K562 (cell line): Measurements from ENCODE around the gene PLCB3. TPM values are rescaled to one million over a fixed set of nuclear protein-coding genes. Genes with fewer than 3 reads are reported as not detected.
A peak's percentile ranks its signal among the peaks of the same experiment; 100 is the strongest.

Source experiments
- ATAC-seq: fragments of 200-7000 bp; cut with Tn5 transposase; 3 replicates; pipeline ENCODE4 v1.9.1; 2020; ENCODE audit warnings: moderate library complexity
- BruUV-seq: library from RNA; stranded (reverse); fragments of 400-500 nt; replicated peaks from 2 replicates; lab custom pipeline; 2021; lab: Mats Ljungman, UMichigan
- CTCF ChIA-PET: fragments of 300-600 bp; formaldehyde crosslinking; extraction: SDS; loops from one replicate; lab custom pipeline; 2021; ENCODE audit warnings: low intra/inter-chr PET ratio; lab: Yijun Ruan, JAX
- POLR2A ChIA-PET: fragments of 300-600, 350-650 bp; sonication (Branson Sonifier 250); formaldehyde crosslinking; extraction: SDS; loops from one replicate; lab custom pipeline; 2021; ENCODE audit warnings: antibody characterized with exemption, inconsistent platforms; lab: Yijun Ruan, JAX
- DNase-seq, 4 experiments: peaks; one replicate each; pipeline versions ENCODE4 v3.0.0 to v3.0.0-alpha.2; 2011 to 2018; ENCODE audit warnings: low spot score in 3 of 4, mixed read lengths in 3 of 4; ENCODE audit errors: extremely low read depth in 1 of 4
- FAIRE-seq: peaks from 2 replicates; lab custom pipeline; 2011; peaks lifted over from hg19 to GRCh38; lab: Jason Lieb, UNC
- H2AFZ ChIP-seq: 2 replicates; pipeline ENCODE4 v1.6.0; 2011; ENCODE audit warnings: low read depth, low read length, control low read depth, inconsistent platforms
- H3K27ac ChIP-seq: fragments of 200-600 bp; 3 replicates; pipeline ENCODE4 v1.8.0; 2011; ENCODE audit warnings: low read depth, mild to moderate bottlenecking, control low read depth, inconsistent platforms, low read length, moderate library complexity, mixed read lengths; ENCODE audit errors: extremely low read depth
- H3K27me3 ChIP-seq, 2 experiments: fragments of 300-600 bp in 1 of 2; 2 replicates in 1 of 2; 3 replicates in 1 of 2; pipeline versions ENCODE4 v1.6.0 to v1.8.0; 2011; ENCODE audit warnings: inconsistent platforms in 2 of 2, low read length in 2 of 2, mild to moderate bottlenecking in 1 of 2, mixed read lengths in 1 of 2, moderate library complexity in 1 of 2; ENCODE audit not compliant: control insufficient read depth in 2 of 2, insufficient read depth in 2 of 2
- H3K36me3 ChIP-seq: fragments of 300-600 bp; 3 replicates; pipeline ENCODE4 v1.8.0; 2011; ENCODE audit warnings: mild to moderate bottlenecking, low read length, inconsistent platforms; ENCODE audit not compliant: control insufficient read depth, insufficient read depth
- H3K4me1 ChIP-seq, 2 experiments: fragments of 200-600 bp in 1 of 2; replicated peaks in 1 of 2; 2 replicates in 1 of 2; 3 replicates in 1 of 2; pipeline versions ENCODE4 v1.5.1 to v1.8.0; 2011; ENCODE audit warnings: inconsistent platforms in 2 of 2, low read length in 2 of 2, mild to moderate bottlenecking in 1 of 2, mixed read lengths in 1 of 2, moderate library complexity in 1 of 2; ENCODE audit not compliant: control insufficient read depth in 2 of 2, insufficient read depth in 2 of 2
- H3K4me2 ChIP-seq: 2 replicates; pipeline ENCODE4 v1.6.1; 2011; ENCODE audit warnings: low read length, control low read depth, inconsistent platforms, mixed read lengths; ENCODE audit not compliant: insufficient read depth
- H3K4me3 ChIP-seq: fragments of 200-600 bp; sonication (generic), shearing (Covaris generic); 2 replicates; pipeline ENCODE4 v1.5.1; 2016; ENCODE audit warnings: control low read depth, inconsistent platforms
- H3K79me2 ChIP-seq: fragments of 200-600 bp; 3 replicates; pipeline ENCODE4 v1.8.0; 2011; ENCODE audit warnings: low read length, inconsistent platforms; ENCODE audit not compliant: control insufficient read depth, insufficient read depth
- H3K9ac ChIP-seq, 2 experiments: 2 replicates each; pipeline versions ENCODE4 v1.6.0 to v1.6.1; 2011; ENCODE audit warnings: low read depth in 2 of 2, low read length in 2 of 2, control low read depth in 1 of 2, inconsistent platforms in 1 of 2, mild to moderate bottlenecking in 1 of 2, mixed read lengths in 1 of 2; ENCODE audit not compliant: insufficient read depth in 1 of 2
- H3K9me1 ChIP-seq: one replicate; pipeline ENCODE4 v1.6.0; 2011; ENCODE audit warnings: inconsistent platforms, mild to moderate bottlenecking, low read length, moderate library complexity; ENCODE audit not compliant: control insufficient read depth, insufficient read depth
- H3K9me3 ChIP-seq: replicated peaks from 2 replicates; pipeline ENCODE4 v1.5.1; 2011; ENCODE audit warnings: low read depth, low read length, inconsistent platforms; ENCODE audit not compliant: control insufficient read depth, insufficient read depth
- H4K20me1 ChIP-seq: replicated peaks from 2 replicates; pipeline ENCODE4 v1.6.1; 2011; ENCODE audit warnings: low read length, inconsistent platforms, mixed read lengths; ENCODE audit not compliant: control insufficient read depth, insufficient read depth
- CTCF ChIP-seq, 3 experiments: IDR thresholded peaks in 2 of 3; conservative IDR thresholded peaks in 1 of 3; 2 replicates each; pipeline ENCODE4 v1.5.1; 2011 to 2012; ENCODE audit warnings: low read length in 3 of 3, mild to moderate bottlenecking in 3 of 3, control low read depth in 2 of 3, improper control_type of control experiment in 1 of 3, inconsistent platforms in 1 of 3, low read depth in 1 of 3, mixed read lengths in 1 of 3, moderate library complexity in 1 of 3; ENCODE audit not compliant: insufficient read depth in 2 of 3
- ELF2 ChIP-seq: fragments of 250-450 bp; sonication (Bioruptor Pico); IDR thresholded peaks from 2 replicates; pipeline ENCODE4 v1.5.0; 2021; ENCODE audit warnings: mild to moderate bottlenecking
- GTF3C2 ChIP-seq: IDR thresholded peaks from 3 replicates; pipeline ENCODE4 v1.6.1; 2011; ENCODE audit warnings: borderline replicate concordance, mild to moderate bottlenecking, moderate library complexity; ENCODE audit not compliant: insufficient read length; ENCODE audit errors: extremely low read depth
- HNRNPLL ChIP-seq: fragments of 200-400 bp; formaldehyde crosslinking; IDR thresholded peaks from 2 replicates; pipeline ENCODE4 v1.6.1; 2017; ENCODE audit warnings: low read length, low read depth, mild to moderate bottlenecking; ENCODE audit not compliant: poor library complexity, severe bottlenecking
- PTTG1 ChIP-seq: fragments of 450-650 bp; IDR thresholded peaks from 2 replicates; pipeline ENCODE4 v1.6.1; 2016; ENCODE audit warnings: low read depth, mild to moderate bottlenecking, missing genetic modification characterization, missing compliant biosample characterization
- RAD21 ChIP-seq, 2 experiments: fragments of 250-450 bp in 1 of 2; fragments of 450-650 bp in 1 of 2; sonication (Bioruptor Pico) in 1 of 2; formaldehyde crosslinking in 1 of 2; IDR thresholded peaks in 1 of 2; conservative IDR thresholded peaks in 1 of 2; 2 replicates each; pipeline versions ENCODE4 v1.4.0 to v1.8.0; 2020 to 2022; ENCODE audit warnings: mild to moderate bottlenecking in 2 of 2, moderate library complexity in 1 of 2
- RBM39 ChIP-seq: fragments of 200-400 bp; formaldehyde crosslinking; optimal IDR thresholded peaks from 2 replicates; pipeline ENCODE3; 2018; ENCODE audit warnings: low read depth, low read length
- SMARCE1 ChIP-seq: fragments of 450-650 bp; IDR thresholded peaks from 2 replicates; pipeline ENCODE4 v1.7.1; 2016; ENCODE audit warnings: mild to moderate bottlenecking
- ZNF232 ChIP-seq: sonication (generic); formaldehyde crosslinking; IDR thresholded peaks from 2 replicates; pipeline ENCODE4 v1.8.0; 2022; ENCODE audit warnings: mild to moderate bottlenecking, missing genetic modification reagents
- ZNF707 ChIP-seq: fragments of 250-450 bp; sonication (Bioruptor Pico); conservative IDR thresholded peaks from 2 replicates; pipeline ENCODE4 v1.8.0; 2022; ENCODE audit warnings: inconsistent platforms, mild to moderate bottlenecking, moderate library complexity
- ZNF79 ChIP-seq: fragments of 250-450 bp; sonication (Bioruptor Pico); IDR thresholded peaks from 2 replicates; pipeline ENCODE4 v1.4.0; 2020; ENCODE audit warnings: low read depth, mild to moderate bottlenecking, moderate library complexity
- WGBS: fragments of 100-300 bp; shearing (Covaris generic); methylation state at CpG from one replicate; pipeline ENCODE4 v1.1.6; 2016; ENCODE audit warnings: low coverage, mixed read lengths; ENCODE audit not compliant: insufficient coverage; ENCODE audit errors: missing lambda C conversion rate; 5-methylcytosine and 5-hydroxymethylcytosine counted together
- in situ Hi-C: fragments of 300-500 bp; cut with MboI; formaldehyde crosslinking; loops from 4 replicates; pipeline ENCODE4 v1.15.0; 2018; ENCODE audit warnings: inconsistent platforms, mixed read lengths
- intact Hi-C: fragments of 100-400 bp; cut with micrococcal nuclease; formaldehyde crosslinking; loops from 2 replicates; pipeline ENCODE4 v1.14.2; 2022
- polyA plus RNA-seq, 8 experiments: library from polyadenylated mRNA; depleted of rRNA in 4 of 8; stranded (reverse) in 5 of 8; unstranded in 3 of 8; fragments of >200 nt; fragmentation: Nextera tagmentation in 2 of 8; fragmentation: Illumina TruSeq in 1 of 8; extraction: Ambion mirVana in 2 of 8; extraction: Trizol in 1 of 8; gene quantifications; 2 replicates each; pipeline versions ENCODE4 v1.2.1 to v1.2.3, GENCODE V29; 2011 to 2014; ENCODE audit warnings: inconsistent platforms in 1 of 8, missing spikeins in 1 of 8
- total RNA-seq, 7 experiments: library from RNA; depleted of rRNA in 6 of 7; stranded (reverse); fragments of >200 nt in 6 of 7; fragmentation: Illumina TruSeq in 2 of 7; extraction: Trizol in 2 of 7; gene quantifications; 2 replicates each; pipeline versions ENCODE4 v1.2.1 to v1.2.3, GENCODE V29; 2011 to 2021; ENCODE audit warnings: low replicate concordance in 1 of 7

PLCB3 gene
- total and polyA plus RNA-seq, 9 of the 15 experiments (the other 6 are each of a cell fraction or from before 2014, with no cell fraction given), result 0.31 to 44.8 (median 14.6) TPM

GRCh38 chr11:64251753-64252002 is 348 bp downstream of the PLCB3 start (continued):
- TF ChIP-seq RAD21 (CRISPR knock-in tag; conservative IDR thresholded peaks at IDR 0.05 in 1 of 2, IDR thresholded peaks at IDR 0.05 in 1 of 2) (no peak), ZNF79 (CRISPR knock-in tag) (no peak), SMARCE1 (0 out of 2 replicates have a peak, but pooled peaks have one; percentile 10), RBM39 (no peak), ZNF707 (CRISPR knock-in tag) (no peak)

GRCh38 chr11:64252003-64252872 is 908 bp downstream of the PLCB3 start:
- Histone ChIP-seq H3K9me1 (no peaks in the 10 kb centered on the region), H4K20me1 (peaks cover 7% of the 10 kb centered on the region), H3K27me3 (no peaks in the 10 kb centered on the region), H3K9ac (peak overlapping the region; percentile 84 to 95), H2AFZ (0 out of 2 replicates have a peak overlapping the region, but pooled peaks have one; percentile 51), H3K79me2 (peaks cover 27% of the 10 kb centered on the region), H3K9me3 (no peaks in the 10 kb centered on the region), H3K4me3 (peak overlapping the region; percentile 87), H3K36me3 (peaks cover 40% of the 10 kb centered on the region; the same call in 2 of the 3 replicates), H3K27ac (peak overlapping the region; percentile 80), H3K4me2 (peak overlapping the region; percentile 85), H3K4me1 (peaks cover 30 to 86% of the 10 kb centered on the region in 2 experiments)
- ChIA-PET POLR2A (interaction anchor here (0.5 to 1.8 kb wide), 8 partner anchors 9 to 366 kb away, joined by 3 to 8 read pairs (median 4); partner anchors contain the start of gene FERMT3), CTCF (interaction anchor here (0.6 kb wide), 1 partner anchor 1347 kb away, joined by 3 read pairs; no protein-coding TSS in a partner anchor)
- DNase-seq (peak; percentile 74 to 80 (median 76)), FAIRE-seq (peak; percentile 40), ATAC-seq (peak; percentile 58)
- 3% methylated on average over 19 of the region's 23 CpGs for WGBS
- intact Hi-C loops (no loop called here), in situ Hi-C loops (no loop called here)
- no TSS peak for BruUV-seq
- no peak for TF ChIP-seq HNRNPLL
- no peak for TF ChIP-seq PTTG1 (tag)
- no peak for TF ChIP-seq ELF2 (CRISPR knock-in tag)
- peak in 1 of 2 experiments; percentile 33; a peak in 2 of 4 replicates for TF ChIP-seq RAD21 (CRISPR knock-in tag; conservative IDR thresholded peaks at IDR 0.05 in 1 of 2, IDR thresholded peaks at IDR 0.05 in 1 of 2)
- TF ChIP-seq GTF3C2, result no peak
- no peak for TF ChIP-seq ZNF232 (CRISPR knock-in tag)
- TF ChIP-seq CTCF (IDR thresholded peaks at IDR 0.05 in 2 of 3, conservative IDR thresholded peaks at IDR 0.05 in 1 of 3; ENCODE audit: insufficient read depth in 2 of 3, low read depth in 1 of 3, low read length in 3 of 3), result peak; percentile 34 to 60 (median 46)
